ENCODE results near the gene MYO5A.

Gene MYO5A

GRCh38 chr15:52415628-52416027 lies 113.1 kb downstream of the MYO5A start:
- no peak for DNase-seq

GRCh38 chr15:52414936-52415335 lies 113.7 kb downstream of the MYO5A start:
- no peak for DNase-seq

- DNase-seq = no peak
These were observed 119.9 kb downstream of the MYO5A start for GRCh38 chr15:52408823-52409222.

- DNase-seq = no peak
These were observed 121.3 kb downstream of the MYO5A start for GRCh38 chr15:52407374-52407773.

GRCh38 chr15:52406601-52407000 lies 122.1 kb downstream of the MYO5A start:
- DNase-seq = no peak

GRCh38 chr15:52405856-52406255 lies 122.8 kb downstream of the MYO5A start:
- no peak for DNase-seq

- DNase-seq = no peak
These were observed 131.6 kb downstream of the MYO5A start for GRCh38 chr15:52397118-52397517.

GRCh38 chr15:52394118-52394517 lies 134.6 kb downstream of the MYO5A start:
- no peak for DNase-seq

GRCh38 chr15:52392008-52392687 lies 136.5 kb downstream of the MYO5A start:
- no peak for DNase-seq

GRCh38 chr15:52391069-52391468 lies 137.6 kb downstream of the MYO5A start:
- no peak for DNase-seq

GRCh38 chr15:52385670-52386069 lies 143.0 kb downstream of the MYO5A start:
- DNase-seq = no peak

- no peak for DNase-seq
These were observed 145.5 kb downstream of the MYO5A start for GRCh38 chr15:52383100-52383588.

- no peak for DNase-seq
These were observed 146.0 kb downstream of the MYO5A start for GRCh38 chr15:52382647-52383046.

GRCh38 chr15:52379395-52380106 lies 149.1 kb downstream of the MYO5A start:
- no peak for DNase-seq

GRCh38 chr15:52378746-52379394 lies 149.8 kb downstream of the MYO5A start:
- DNase-seq = no peak

- no peak for DNase-seq
These were observed 158.7 kb downstream of the MYO5A start for GRCh38 chr15:52370010-52370409.

- no peak for DNase-seq
These were observed 159.2 kb downstream of the MYO5A start for GRCh38 chr15:52369455-52369854.

- no peak for DNase-seq
These were observed 159.7 kb downstream of the MYO5A start for GRCh38 chr15:52369030-52369429.

- DNase-seq = no peak
These were observed 160.3 kb downstream of the MYO5A start for GRCh38 chr15:52368402-52368801.

- DNase-seq = no peak
These were observed 166.2 kb downstream of the MYO5A start for GRCh38 chr15:52362497-52362896.

GRCh38 chr15:52361975-52362494 lies 166.6 kb downstream of the MYO5A start:
- DNase-seq = no peak

GRCh38 chr15:52361494-52361893 lies 167.2 kb downstream of the MYO5A start:
- DNase-seq = no peak
